Measurements from ENCODE around the gene NUP210L.

DNA sequence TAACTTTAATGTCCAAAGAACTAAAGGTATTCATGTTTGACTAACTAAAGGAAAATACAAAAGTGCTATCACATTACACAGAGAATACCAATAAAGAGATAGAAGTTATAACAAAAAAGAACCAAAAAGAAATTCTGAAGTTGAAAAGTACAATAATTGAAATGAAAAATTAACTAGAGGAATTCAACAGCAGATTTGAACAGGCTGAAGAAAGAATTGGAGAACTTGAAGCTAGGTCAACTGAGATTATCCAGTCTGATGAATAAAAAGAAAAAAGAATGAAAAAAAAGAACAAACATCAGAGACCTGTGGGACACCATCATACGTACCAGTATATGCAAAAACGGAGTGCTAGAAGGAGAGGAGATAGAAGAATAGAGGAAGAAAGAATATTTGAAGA, 78.5 kb downstream of the NUP210L start:
- TF ChIP-seq, protein P1, sequence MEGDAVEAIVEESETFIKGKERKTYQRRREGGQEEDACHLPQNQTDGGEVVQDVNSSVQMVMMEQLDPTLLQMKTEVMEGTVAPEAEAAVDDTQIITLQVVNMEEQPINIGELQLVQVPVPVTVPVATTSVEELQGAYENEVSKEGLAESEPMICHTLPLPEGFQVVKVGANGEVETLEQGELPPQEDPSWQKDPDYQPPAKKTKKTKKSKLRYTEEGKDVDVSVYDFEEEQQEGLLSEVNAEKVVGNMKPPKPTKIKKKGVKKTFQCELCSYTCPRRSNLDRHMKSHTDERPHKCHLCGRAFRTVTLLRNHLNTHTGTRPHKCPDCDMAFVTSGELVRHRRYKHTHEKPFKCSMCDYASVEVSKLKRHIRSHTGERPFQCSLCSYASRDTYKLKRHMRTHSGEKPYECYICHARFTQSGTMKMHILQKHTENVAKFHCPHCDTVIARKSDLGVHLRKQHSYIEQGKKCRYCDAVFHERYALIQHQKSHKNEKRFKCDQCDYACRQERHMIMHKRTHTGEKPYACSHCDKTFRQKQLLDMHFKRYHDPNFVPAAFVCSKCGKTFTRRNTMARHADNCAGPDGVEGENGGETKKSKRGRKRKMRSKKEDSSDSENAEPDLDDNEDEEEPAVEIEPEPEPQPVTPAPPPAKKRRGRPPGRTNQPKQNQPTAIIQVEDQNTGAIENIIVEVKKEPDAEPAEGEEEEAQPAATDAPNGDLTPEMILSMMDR (IDR thresholded peaks at IDR 0.05), result no peak
- no peak for TF ChIP-seq POLR2A (IDR thresholded peaks at IDR 0.05)
